H1 (cell line): Measurements from ENCODE around the gene CALHM3. TPM values are rescaled to one million over a fixed set of nuclear protein-coding genes. Genes with fewer than 3 reads are reported as not detected.

ENCODE experiments used
- CTCF ChIA-PET: fragments of 300-600 bp; sonication (Branson Sonifier 250); formaldehyde crosslinking; loops from one replicate; lab custom pipeline; 2021; ENCODE audit not compliant: partially characterized antibody; lab: Charles Lee
- POLR2A ChIA-PET: fragments of 300-600 bp; sonication (Branson Sonifier 250); formaldehyde crosslinking; loops from one replicate; lab custom pipeline; 2021; ENCODE audit warnings: inconsistent platforms; ENCODE audit not compliant: partially characterized antibody; lab: Charles Lee
- DNase-seq, 2 experiments: peaks; one replicate each; pipeline versions ENCODE4 v3.0.0 to v3.0.0-alpha.2; 2010 to 2022; ENCODE audit warnings: low spot score in 2 of 2, low read depth in 1 of 2, mixed read lengths in 1 of 2
- FAIRE-seq: peaks from 2 replicates; lab custom pipeline; 2011; peaks lifted over from hg19 to GRCh38; lab: Jason Lieb, UNC
- H2AFZ ChIP-seq: 2 replicates; pipeline ENCODE4 v1.8.1; 2012; ENCODE audit warnings: low read length, inconsistent platforms
- H2AK5ac ChIP-seq: 2 replicates; pipeline ENCODE4 v1.6.1; 2013; ENCODE audit warnings: low read depth, low read length
- H2BK120ac ChIP-seq: replicated peaks from 2 replicates; pipeline ENCODE3; 2013; ENCODE audit warnings: low read depth, low read length, inconsistent platforms
- H2BK12ac ChIP-seq: 2 replicates; pipeline ENCODE4 v1.6.1; 2013; ENCODE audit warnings: low read depth, low read length
- H2BK15ac ChIP-seq: 2 replicates; pipeline ENCODE4 v1.6.1; 2013; ENCODE audit warnings: low read length
- H2BK20ac ChIP-seq: 2 replicates; pipeline ENCODE4 v1.6.1; 2013; ENCODE audit warnings: low read length
- H2BK5ac ChIP-seq: 2 replicates; pipeline ENCODE4 v1.6.1; 2013; ENCODE audit warnings: low read depth, low read length
- H3K14ac ChIP-seq: 2 replicates; pipeline ENCODE4 v1.6.1; 2013; ENCODE audit warnings: inconsistent platforms; ENCODE audit not compliant: insufficient read length
- H3K18ac ChIP-seq: 2 replicates; pipeline ENCODE4 v1.6.1; 2013; ENCODE audit warnings: low read length; ENCODE audit errors: extremely low read depth
- H3K23ac ChIP-seq: 2 replicates; pipeline ENCODE4 v1.6.1; 2013; ENCODE audit warnings: inconsistent platforms; ENCODE audit not compliant: insufficient read length
- H3K23me2 ChIP-seq: 2 replicates; pipeline ENCODE4 v1.6.1; 2013; ENCODE audit warnings: low read depth, low read length
- H3K27ac ChIP-seq: 2 replicates; pipeline ENCODE4 v1.6.1; 2011; ENCODE audit warnings: low read depth, low read length, inconsistent platforms
- H3K27me3 ChIP-seq, 4 experiments: replicated peaks in 1 of 4; 1 replicate in 1 of 4; 2 replicates in 3 of 4; pipeline versions ENCODE4 v1.6.1 to v1.8.1; 2011 to 2013; ENCODE audit warnings: low read length in 3 of 4, mild to moderate bottlenecking in 3 of 4, inconsistent platforms in 2 of 4, mixed read lengths in 2 of 4, moderate library complexity in 1 of 4; ENCODE audit not compliant: control insufficient read depth in 3 of 4, insufficient read depth in 3 of 4; ENCODE audit errors: extremely low read depth in 1 of 4
- H3K36me3 ChIP-seq, 4 experiments: 2 replicates each; pipeline versions ENCODE4 v1.6.1 to v1.8.1; 2011 to 2013; ENCODE audit warnings: mild to moderate bottlenecking in 4 of 4, low read length in 3 of 4, moderate library complexity in 2 of 4, control low read depth in 1 of 4, inconsistent platforms in 1 of 4; ENCODE audit not compliant: insufficient read depth in 4 of 4, control insufficient read depth in 2 of 4
- H3K4ac ChIP-seq: replicated peaks from 2 replicates; pipeline ENCODE3; 2013; ENCODE audit warnings: low read length, low read depth, mixed read lengths, inconsistent platforms; ENCODE audit not compliant: insufficient read length
- H3K4me1 ChIP-seq, 4 experiments: replicated peaks in 1 of 4; 1 replicate in 1 of 4; 2 replicates in 3 of 4; pipeline versions ENCODE4 v1.6.1 to v1.8.1; 2011 to 2013; ENCODE audit warnings: low read length in 3 of 4, inconsistent platforms in 2 of 4, mixed read lengths in 1 of 4; ENCODE audit not compliant: insufficient read depth in 4 of 4, control insufficient read depth in 3 of 4
- H3K4me2 ChIP-seq, 2 experiments: 2 replicates each; pipeline versions ENCODE4 v1.6.1 to v1.8.1; 2011 to 2013; ENCODE audit warnings: low read depth in 2 of 2, low read length in 2 of 2, control low read depth in 1 of 2, inconsistent platforms in 1 of 2, mild to moderate bottlenecking in 1 of 2; ENCODE audit not compliant: insufficient read depth in 1 of 2
- H3K4me3 ChIP-seq, 4 experiments: fragments of 200-600, 300-600 bp in 1 of 4; sonication (generic), shearing (Covaris generic), sonication (Bioruptor Twin) in 1 of 4; 2 replicates each; pipeline versions ENCODE4 v1.5.1 to v1.8.1; 2011 to 2016; ENCODE audit warnings: low read length in 4 of 4, low read depth in 3 of 4, control low read depth in 2 of 4, inconsistent platforms in 2 of 4, mild to moderate bottlenecking in 2 of 4, mixed read lengths in 1 of 4, moderate library complexity in 1 of 4; ENCODE audit not compliant: insufficient read depth in 2 of 4; ENCODE audit errors: extremely low read depth in 1 of 4
- H3K56ac ChIP-seq: replicated peaks from 2 replicates; pipeline ENCODE3; 2013; ENCODE audit warnings: low read depth, mild to moderate bottlenecking, mixed read lengths, low read length, inconsistent platforms; ENCODE audit not compliant: insufficient read length
- H3K79me1 ChIP-seq: 2 replicates; pipeline ENCODE4 v1.6.1; 2013; ENCODE audit warnings: low read depth, low read length, control low read depth
- H3K79me2 ChIP-seq, 2 experiments: 2 replicates each; pipeline versions ENCODE4 v1.6.1 to v1.8.1; 2012 to 2013; ENCODE audit warnings: low read length in 2 of 2, mild to moderate bottlenecking in 2 of 2, inconsistent platforms in 1 of 2; ENCODE audit not compliant: insufficient read depth in 2 of 2, control insufficient read depth in 1 of 2
- H3K9ac ChIP-seq, 4 experiments: replicated peaks in 1 of 4; 1 replicate in 1 of 4; 2 replicates in 3 of 4; pipeline versions ENCODE4 v1.6.1 to v1.8.1; 2011 to 2013; ENCODE audit warnings: low read depth in 3 of 4, low read length in 3 of 4, control low read depth in 2 of 4, mild to moderate bottlenecking in 2 of 4, moderate library complexity in 2 of 4, inconsistent platforms in 1 of 4; ENCODE audit errors: extremely low read depth in 1 of 4
- H3K9me3 ChIP-seq, 2 experiments: 2 replicates each; pipeline versions ENCODE4 v1.6.1 to v1.8.1; 2012 to 2013; ENCODE audit warnings: mild to moderate bottlenecking in 2 of 2, moderate library complexity in 2 of 2, control low read depth in 1 of 2, inconsistent platforms in 1 of 2, low read depth in 1 of 2, low read length in 1 of 2, mixed read lengths in 1 of 2; ENCODE audit not compliant: insufficient read depth in 2 of 2
- H4K20me1 ChIP-seq, 2 experiments: replicated peaks in 1 of 2; 2 replicates each; pipeline versions ENCODE3 to v1.8.1; 2011 to 2013; ENCODE audit warnings: inconsistent platforms in 2 of 2, low read length in 2 of 2, mild to moderate bottlenecking in 1 of 2; ENCODE audit not compliant: insufficient read depth in 2 of 2, control insufficient read depth in 1 of 2
- H4K5ac ChIP-seq: 2 replicates; pipeline ENCODE4 v1.6.1; 2013; ENCODE audit warnings: low read length, low read depth, mixed read lengths, inconsistent platforms; ENCODE audit not compliant: insufficient read length
- H4K8ac ChIP-seq: 2 replicates; pipeline ENCODE4 v1.8.0; 2013; ENCODE audit warnings: mild to moderate bottlenecking, moderate library complexity, low read length, inconsistent platforms; ENCODE audit not compliant: insufficient read depth; ENCODE audit errors: extremely low read depth
- H4K91ac ChIP-seq: replicated peaks from 2 replicates; pipeline ENCODE3; 2013; ENCODE audit warnings: low read length, mixed read lengths, inconsistent platforms; ENCODE audit not compliant: insufficient read length
- ASH2L ChIP-seq: fragments of 200-600, 300-600 bp; sonication (generic); IDR thresholded peaks from one replicate; pipeline ENCODE4 v1.7.1; 2017; ENCODE audit warnings: low read length
- BRCA1 ChIP-seq: IDR thresholded peaks from 2 replicates; pipeline ENCODE4 v1.6.1; 2012; ENCODE audit warnings: low read depth, low read length, improper control_type of control experiment
- CBX5 ChIP-seq: fragments of 300-800, 300-1000 bp; sonication (generic); IDR thresholded peaks from 2 replicates; pipeline ENCODE4 v1.7.1; 2016; ENCODE audit warnings: antibody characterized with exemption, low read length, low read depth
- CREB1 ChIP-seq: IDR thresholded peaks from 2 replicates; pipeline ENCODE4 v1.6.1; 2012; ENCODE audit warnings: inconsistent platforms
- EGR1 ChIP-seq: IDR thresholded peaks from 2 replicates; pipeline ENCODE4 v1.6.1; 2011; ENCODE audit warnings: low read depth, low read length, borderline replicate concordance
- EZH2 ChIP-seq: fragments of 200-600 bp; sonication (generic); IDR thresholded peaks from 2 replicates; pipeline ENCODE4 v1.7.1; 2012; ENCODE audit warnings: low read depth, mild to moderate bottlenecking, moderate library complexity, low read length, inconsistent platforms; ENCODE audit not compliant: severe bottlenecking
- SAP30 ChIP-seq: fragments of 300-600 bp; sonication (generic); IDR thresholded peaks from 2 replicates; pipeline ENCODE4 v1.7.1; 2012; ENCODE audit warnings: low read length, moderate library complexity, mild to moderate bottlenecking, inconsistent platforms; ENCODE audit not compliant: insufficient read depth, insufficient replicate concordance
- SIRT6 ChIP-seq: IDR thresholded peaks from one replicate; pipeline ENCODE4 v1.7.1; 2012; ENCODE audit warnings: low read length, inconsistent platforms
- SP1 ChIP-seq: IDR thresholded peaks from 2 replicates; pipeline ENCODE4 v1.6.1; 2011; ENCODE audit warnings: low read depth, low read length
- TCF12 ChIP-seq: IDR thresholded peaks from 2 replicates; pipeline ENCODE4 v1.6.1; 2011; ENCODE audit warnings: low read depth, mild to moderate bottlenecking, low read length
- WGBS, 2 experiments: shearing (Covaris generic) in 1 of 2; methylation state at CpG; one replicate each; pipeline versions ENCODE4 v1.1.6 to v1.1.7; 2013 to 2015; ENCODE audit warnings: low lambda C conversion rate in 2 of 2, mixed read lengths in 2 of 2, inconsistent platforms in 1 of 2, low coverage in 1 of 2, missing lambda C conversion rate in 1 of 2; ENCODE audit not compliant: insufficient replicate concordance in 2 of 2, insufficient coverage in 1 of 2, insufficient read length in 1 of 2; ENCODE audit errors: extremely low coverage in 1 of 2, missing lambda C conversion rate in 1 of 2; 5-methylcytosine and 5-hydroxymethylcytosine counted together
- polyA plus RNA-seq, 7 experiments: library from polyadenylated mRNA; depleted of rRNA in 3 of 7; stranded (reverse) in 5 of 7; unstranded in 2 of 7; fragments of >200 nt in 5 of 7; fragments of 200-250 nt in 2 of 7; gene quantifications; 1 replicate in 5 of 7; 2 replicates in 1 of 7; 4 replicates in 1 of 7; pipeline versions ENCODE4 v1.2.1 to v1.2.3, GENCODE V29; 2011 to 2013; ENCODE audit warnings: missing spikeins in 2 of 7, mixed read lengths in 2 of 7
- total RNA-seq: library from RNA; stranded (reverse); fragmentation: NEBNext Ultra II Directional; extraction: Animal tissue kit (Norgen Biotek cat#: 25700); gene quantifications from 2 replicates; pipeline ENCODE4 v1.2.1, GENCODE V29; 2021
- TF ChIP-seq, protein P1 (sequence below), 3 experiments: IDR thresholded peaks; 1 replicate in 2 of 3; 2 replicates in 1 of 3; pipeline versions ENCODE4 v1.5.1 to v1.6.1; 2011; ENCODE audit warnings: low read length in 3 of 3, mild to moderate bottlenecking in 3 of 3, inconsistent platforms in 2 of 3, low read depth in 1 of 3, moderate library complexity in 1 of 3; ENCODE audit not compliant: insufficient read depth in 1 of 3; ENCODE audit errors: control extremely low read depth in 1 of 3
- TF ChIP-seq, protein P2 (sequence below): IDR thresholded peaks from 2 replicates; pipeline ENCODE4 v1.6.1; 2012; ENCODE audit warnings: inconsistent platforms

The CALHM3 gene
- total and polyA plus RNA-seq, 2 of the 8 experiments (the other 6 are each of a cell fraction or from before 2014, with no cell fraction given), result 0.17 to 0.60 TPM

DNA sequence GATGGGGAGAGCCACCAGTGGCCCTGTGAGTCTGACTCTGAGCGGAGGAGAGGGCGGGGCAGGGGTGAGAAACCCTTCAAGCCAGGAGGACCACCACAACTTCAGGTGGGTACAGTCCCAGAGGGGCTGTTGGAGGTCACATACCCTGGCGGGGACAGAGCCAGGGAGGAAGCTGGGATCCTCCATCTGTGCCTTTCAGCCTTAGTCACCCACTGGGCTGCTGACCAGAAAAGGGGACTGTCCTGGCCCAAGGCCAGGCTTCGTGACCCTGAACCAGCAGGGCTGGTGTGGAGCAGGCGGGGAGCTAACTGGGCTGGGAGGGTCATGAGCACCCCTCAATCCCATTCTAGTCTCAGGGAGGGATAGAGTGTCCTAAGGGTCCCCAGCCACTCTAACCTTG lies 1.5 kb upstream of the CALHM3 start:
- Histone ChIP-seq H4K20me1 (no peaks in the 10 kb centered on the region), H2BK120ac (no peak overlapping the region), H2AFZ (no peak overlapping the region), H3K79me2 (no peaks in the 10 kb centered on the region), H3K23ac (no peak overlapping the region), H4K5ac (no peak overlapping the region), H4K8ac (peak overlapping the region; percentile 78; the same call in 1 of the 2 replicates), H3K14ac (no peak overlapping the region), H3K18ac (no peak overlapping the region), H2AK5ac (no peak overlapping the region), H2BK20ac (no peak overlapping the region), H3K4me1 (peaks cover 0 to 12% (median 7%) of the 10 kb centered on the region in 4 experiments; a peak in 5 of 7 replicates), H2BK12ac (no peak overlapping the region), H3K36me3 (no peaks in the 10 kb centered on the region), H2BK15ac (no peak overlapping the region), H3K9me3 (no peaks in the 10 kb centered on the region), H3K4ac (no peak overlapping the region), H3K27me3 (no peaks in the 10 kb centered on the region; a peak in 2 of 7 replicates), H3K4me2 (no peak overlapping the region), H3K56ac (no peak overlapping the region), H4K91ac (no peak overlapping the region), H3K4me3 (no peak overlapping the region), H3K79me1 (no peaks in the 10 kb centered on the region), H3K23me2 (no peaks in the 10 kb centered on the region), H3K27ac (no peak overlapping the region), H3K9ac (no peak overlapping the region), H2BK5ac (no peak overlapping the region)
- POLR2A ChIA-PET, result interaction anchor here (0.9 kb wide), 1 partner anchor 48 kb away, joined by 3 read pairs; no protein-coding TSS in a partner anchor
- CTCF ChIA-PET, result interaction anchor here (1.0 to 6.3 kb wide), 12 partner anchors 9 to 205 kb away, joined by 3 to 34 read pairs (median 4); partner anchors contain the start of gene CALHM1
- FAIRE-seq (no peak), DNase-seq (no peak)
- 87% methylated on average over 5 of the region's 5 CpGs; no CpG with 5 or more reads in 1 of the 2 experiments for WGBS, 2 experiments
- TF ChIP-seq TCF12 (no peak), ASH2L (no peak), EGR1 (no peak), EZH2 (no peak), CREB1 (no peak), CBX5 (no peak), SAP30 (no peak), BRCA1 (no peak), SP1 (no peak), SIRT6 (no peak)
- TF ChIP-seq, protein P1, sequence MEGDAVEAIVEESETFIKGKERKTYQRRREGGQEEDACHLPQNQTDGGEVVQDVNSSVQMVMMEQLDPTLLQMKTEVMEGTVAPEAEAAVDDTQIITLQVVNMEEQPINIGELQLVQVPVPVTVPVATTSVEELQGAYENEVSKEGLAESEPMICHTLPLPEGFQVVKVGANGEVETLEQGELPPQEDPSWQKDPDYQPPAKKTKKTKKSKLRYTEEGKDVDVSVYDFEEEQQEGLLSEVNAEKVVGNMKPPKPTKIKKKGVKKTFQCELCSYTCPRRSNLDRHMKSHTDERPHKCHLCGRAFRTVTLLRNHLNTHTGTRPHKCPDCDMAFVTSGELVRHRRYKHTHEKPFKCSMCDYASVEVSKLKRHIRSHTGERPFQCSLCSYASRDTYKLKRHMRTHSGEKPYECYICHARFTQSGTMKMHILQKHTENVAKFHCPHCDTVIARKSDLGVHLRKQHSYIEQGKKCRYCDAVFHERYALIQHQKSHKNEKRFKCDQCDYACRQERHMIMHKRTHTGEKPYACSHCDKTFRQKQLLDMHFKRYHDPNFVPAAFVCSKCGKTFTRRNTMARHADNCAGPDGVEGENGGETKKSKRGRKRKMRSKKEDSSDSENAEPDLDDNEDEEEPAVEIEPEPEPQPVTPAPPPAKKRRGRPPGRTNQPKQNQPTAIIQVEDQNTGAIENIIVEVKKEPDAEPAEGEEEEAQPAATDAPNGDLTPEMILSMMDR (IDR thresholded peaks at IDR 0.05; ENCODE audit: control extremely low read depth in 1 of 3, insufficient read depth in 1 of 3, low read depth in 1 of 3, low read length in 3 of 3), result no peak
- TF ChIP-seq, protein P2, sequence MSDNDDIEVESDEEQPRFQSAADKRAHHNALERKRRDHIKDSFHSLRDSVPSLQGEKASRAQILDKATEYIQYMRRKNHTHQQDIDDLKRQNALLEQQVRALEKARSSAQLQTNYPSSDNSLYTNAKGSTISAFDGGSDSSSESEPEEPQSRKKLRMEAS, result no peak
